ENCODE measurements around the gene NDUFB6.

The NDUFB6 gene

GRCh38 chr9:32566770-32567169 is 6.2 kb downstream of the NDUFB6 start:
- no peak overlapping the region for H3K4me2 ChIP-seq
- H3K4me3 ChIP-seq (IDR thresholded peaks at IDR 0.05; ENCODE audit: insufficient read depth, low read depth, low read length): no peak overlapping the region
- H3K27ac ChIP-seq: no peak overlapping the region
- no peaks in the 10 kb centered on the region for H4K20me1 ChIP-seq (ENCODE audit: insufficient read depth)
- peaks cover 12% of the 10 kb centered on the region for H3K4me1 ChIP-seq (ENCODE audit: low read depth, poor library complexity, severe bottlenecking)
- no peaks in the 10 kb centered on the region for H3K27me3 ChIP-seq (ENCODE audit: insufficient read depth, low read depth)
- no peaks in the 10 kb centered on the region for H3K36me3 ChIP-seq (ENCODE audit: insufficient read depth)
- TF ChIP-seq, protein P1, sequence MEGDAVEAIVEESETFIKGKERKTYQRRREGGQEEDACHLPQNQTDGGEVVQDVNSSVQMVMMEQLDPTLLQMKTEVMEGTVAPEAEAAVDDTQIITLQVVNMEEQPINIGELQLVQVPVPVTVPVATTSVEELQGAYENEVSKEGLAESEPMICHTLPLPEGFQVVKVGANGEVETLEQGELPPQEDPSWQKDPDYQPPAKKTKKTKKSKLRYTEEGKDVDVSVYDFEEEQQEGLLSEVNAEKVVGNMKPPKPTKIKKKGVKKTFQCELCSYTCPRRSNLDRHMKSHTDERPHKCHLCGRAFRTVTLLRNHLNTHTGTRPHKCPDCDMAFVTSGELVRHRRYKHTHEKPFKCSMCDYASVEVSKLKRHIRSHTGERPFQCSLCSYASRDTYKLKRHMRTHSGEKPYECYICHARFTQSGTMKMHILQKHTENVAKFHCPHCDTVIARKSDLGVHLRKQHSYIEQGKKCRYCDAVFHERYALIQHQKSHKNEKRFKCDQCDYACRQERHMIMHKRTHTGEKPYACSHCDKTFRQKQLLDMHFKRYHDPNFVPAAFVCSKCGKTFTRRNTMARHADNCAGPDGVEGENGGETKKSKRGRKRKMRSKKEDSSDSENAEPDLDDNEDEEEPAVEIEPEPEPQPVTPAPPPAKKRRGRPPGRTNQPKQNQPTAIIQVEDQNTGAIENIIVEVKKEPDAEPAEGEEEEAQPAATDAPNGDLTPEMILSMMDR (conservative IDR thresholded peaks at IDR 0.05; ENCODE audit: low read depth, low read length): no peak
- H3K9ac ChIP-seq: no peak overlapping the region
- peaks cover 29% of the 10 kb centered on the region; the same call in 1 of the 2 replicates for H3K79me2 ChIP-seq (ENCODE audit: insufficient read depth, low read depth)
- H2AFZ ChIP-seq (ENCODE audit: low read depth): no peak overlapping the region

DNA sequence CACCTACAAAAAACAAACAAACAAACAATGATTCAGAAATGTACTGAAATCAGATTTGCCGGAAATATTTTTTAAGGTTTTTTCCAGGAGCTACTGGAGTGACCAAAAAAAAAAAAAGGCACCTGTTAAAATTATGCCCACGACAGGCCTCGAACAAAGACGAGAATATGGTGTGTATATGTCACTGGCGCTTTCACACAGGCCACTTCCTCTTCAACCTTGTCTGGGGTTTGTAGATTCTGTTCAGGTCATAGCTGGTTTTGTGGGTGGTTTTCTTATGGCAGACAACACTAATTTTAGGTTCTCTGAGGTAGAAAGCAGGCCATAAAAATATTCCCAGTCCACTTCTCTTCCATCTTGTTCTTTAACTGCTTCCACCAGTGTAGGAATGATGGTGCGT is 7.0 kb downstream of the NDUFB6 start:
- no peak overlapping the region for H3K9ac ChIP-seq
- H3K27me3 ChIP-seq (ENCODE audit: insufficient read depth, low read depth): no peaks in the 10 kb centered on the region
- H3K27ac ChIP-seq: no peak overlapping the region
- H3K36me3 ChIP-seq (ENCODE audit: insufficient read depth): no peaks in the 10 kb centered on the region
- TF ChIP-seq, protein P1 (conservative IDR thresholded peaks at IDR 0.05; ENCODE audit: low read depth, low read length): no peak
- H3K4me2 ChIP-seq: no peak overlapping the region
- H3K4me1 ChIP-seq (ENCODE audit: low read depth, poor library complexity, severe bottlenecking): peaks cover 4% of the 10 kb centered on the region
- no peak overlapping the region for H2AFZ ChIP-seq (ENCODE audit: low read depth)
- H4K20me1 ChIP-seq (ENCODE audit: insufficient read depth): no peaks in the 10 kb centered on the region
- peaks cover 21% of the 10 kb centered on the region; the same call in 1 of the 2 replicates for H3K79me2 ChIP-seq (ENCODE audit: insufficient read depth, low read depth)
- H3K4me3 ChIP-seq (IDR thresholded peaks at IDR 0.05; ENCODE audit: insufficient read depth, low read depth, low read length): no peak overlapping the region

GRCh38 chr9:32558408-32558934 is 14.5 kb downstream of the NDUFB6 start:
- TF ChIP-seq, protein P1 (conservative IDR thresholded peaks at IDR 0.05; ENCODE audit: low read depth, low read length): no peak
- no peaks in the 10 kb centered on the region for H3K36me3 ChIP-seq (ENCODE audit: insufficient read depth)
- no peaks in the 10 kb centered on the region for H3K79me2 ChIP-seq (ENCODE audit: insufficient read depth, low read depth)
- no peaks in the 10 kb centered on the region for H3K27me3 ChIP-seq (ENCODE audit: insufficient read depth, low read depth)
- H3K27ac ChIP-seq: no peak overlapping the region
- H3K4me1 ChIP-seq (ENCODE audit: low read depth, poor library complexity, severe bottlenecking): peaks cover 17% of the 10 kb centered on the region
- H3K9ac ChIP-seq: no peak overlapping the region
- H4K20me1 ChIP-seq (ENCODE audit: insufficient read depth): no peaks in the 10 kb centered on the region
- no peak overlapping the region for H2AFZ ChIP-seq (ENCODE audit: low read depth)
- H3K4me3 ChIP-seq (IDR thresholded peaks at IDR 0.05; ENCODE audit: insufficient read depth, low read depth, low read length): no peak overlapping the region
- H3K4me2 ChIP-seq: no peak overlapping the region

- H2AFZ ChIP-seq (ENCODE audit: low read depth): no peak overlapping the region
- H3K4me2 ChIP-seq: peak overlapping the region; percentile 6; the same call in 1 of the 2 replicates
- H3K27me3 ChIP-seq (ENCODE audit: insufficient read depth, low read depth): no peaks in the 10 kb centered on the region
- TF ChIP-seq, protein P1 (conservative IDR thresholded peaks at IDR 0.05; ENCODE audit: low read depth, low read length): no peak
- no peaks in the 10 kb centered on the region for H4K20me1 ChIP-seq (ENCODE audit: insufficient read depth)
- H3K4me3 ChIP-seq (IDR thresholded peaks at IDR 0.05; ENCODE audit: insufficient read depth, low read depth, low read length): no peak overlapping the region
- no peak overlapping the region for H3K9ac ChIP-seq
- no peak overlapping the region for H3K27ac ChIP-seq
- H3K36me3 ChIP-seq (ENCODE audit: insufficient read depth): no peaks in the 10 kb centered on the region
- peaks cover 15% of the 10 kb centered on the region; the same call in 1 of the 2 replicates for H3K79me2 ChIP-seq (ENCODE audit: insufficient read depth, low read depth)
- peaks cover 30% of the 10 kb centered on the region for H3K4me1 ChIP-seq (ENCODE audit: low read depth, poor library complexity, severe bottlenecking)
These were observed 18.4 kb downstream of the NDUFB6 start for GRCh38 chr9:32554591-32554990.
